ENCODE data around the gene GPR155. TPM values are rescaled to one million over a fixed set of nuclear protein-coding genes. Genes with fewer than 3 reads are reported as not detected.

The GPR155 gene, protein sequence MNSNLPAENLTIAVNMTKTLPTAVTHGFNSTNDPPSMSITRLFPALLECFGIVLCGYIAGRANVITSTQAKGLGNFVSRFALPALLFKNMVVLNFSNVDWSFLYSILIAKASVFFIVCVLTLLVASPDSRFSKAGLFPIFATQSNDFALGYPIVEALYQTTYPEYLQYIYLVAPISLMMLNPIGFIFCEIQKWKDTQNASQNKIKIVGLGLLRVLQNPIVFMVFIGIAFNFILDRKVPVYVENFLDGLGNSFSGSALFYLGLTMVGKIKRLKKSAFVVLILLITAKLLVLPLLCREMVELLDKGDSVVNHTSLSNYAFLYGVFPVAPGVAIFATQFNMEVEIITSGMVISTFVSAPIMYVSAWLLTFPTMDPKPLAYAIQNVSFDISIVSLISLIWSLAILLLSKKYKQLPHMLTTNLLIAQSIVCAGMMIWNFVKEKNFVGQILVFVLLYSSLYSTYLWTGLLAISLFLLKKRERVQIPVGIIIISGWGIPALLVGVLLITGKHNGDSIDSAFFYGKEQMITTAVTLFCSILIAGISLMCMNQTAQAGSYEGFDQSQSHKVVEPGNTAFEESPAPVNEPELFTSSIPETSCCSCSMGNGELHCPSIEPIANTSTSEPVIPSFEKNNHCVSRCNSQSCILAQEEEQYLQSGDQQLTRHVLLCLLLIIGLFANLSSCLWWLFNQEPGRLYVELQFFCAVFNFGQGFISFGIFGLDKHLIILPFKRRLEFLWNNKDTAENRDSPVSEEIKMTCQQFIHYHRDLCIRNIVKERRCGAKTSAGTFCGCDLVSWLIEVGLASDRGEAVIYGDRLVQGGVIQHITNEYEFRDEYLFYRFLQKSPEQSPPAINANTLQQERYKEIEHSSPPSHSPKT
- total RNA-seq = 0.74 and 1.4 TPM in 2 replicates
- long read RNA-seq = 0 reads

DNA sequence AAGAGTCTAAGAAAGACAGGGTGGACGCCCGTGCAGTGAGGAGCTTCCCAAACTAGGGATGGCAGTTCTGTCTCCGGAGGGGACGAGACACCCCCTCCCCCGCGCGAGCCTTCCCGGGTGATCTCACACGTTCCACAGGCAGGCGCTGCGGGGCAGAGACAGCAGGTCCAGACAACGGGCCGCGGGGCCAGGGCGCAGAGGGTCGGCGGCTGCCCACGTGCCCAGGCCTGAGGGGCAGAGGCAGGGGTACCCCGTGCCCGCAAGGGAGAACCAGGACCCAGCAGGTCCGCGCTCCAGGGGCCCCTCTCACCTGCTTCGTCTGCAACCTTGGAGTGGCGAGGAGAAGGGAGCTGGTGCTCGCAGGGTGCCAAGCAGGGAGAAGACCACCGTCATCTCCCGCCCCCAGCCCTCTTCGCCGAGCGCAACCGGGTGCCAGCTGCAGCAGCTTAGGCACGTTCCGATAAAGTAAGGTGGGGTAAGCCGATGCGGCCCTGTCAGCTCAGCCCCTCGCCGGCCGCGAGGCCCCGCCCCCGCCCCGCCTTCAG lies at the start of gene GPR155:
TSS of gene GPR155 (minus strand) at position 467 of the 545 bp plus-strand sequence. CDS start 5,073 bp downstream, outside the sequence.
- Mint-ChIP-seq H3K9me3 (ENCODE audit: low read depth) (peaks cover 3% of the 10 kb centered on the region), H3K36me3 (ENCODE audit: insufficient read depth) (no peaks in the 10 kb centered on the region), H3K27ac (peak within 1 kb of the TSS; percentile 95), H3K4me3 (ENCODE audit: low read depth) (peak within 1 kb of the TSS; percentile 87), H3K4me1 (ENCODE audit: low read depth) (peaks cover 4% of the 10 kb centered on the region), H3K27me3 (peaks cover 32% of the 10 kb centered on the region)
- peak; percentile 35 for DNase-seq (ENCODE audit: low spot score, unreplicated experiment)
- TF ChIP-seq, protein P1, sequence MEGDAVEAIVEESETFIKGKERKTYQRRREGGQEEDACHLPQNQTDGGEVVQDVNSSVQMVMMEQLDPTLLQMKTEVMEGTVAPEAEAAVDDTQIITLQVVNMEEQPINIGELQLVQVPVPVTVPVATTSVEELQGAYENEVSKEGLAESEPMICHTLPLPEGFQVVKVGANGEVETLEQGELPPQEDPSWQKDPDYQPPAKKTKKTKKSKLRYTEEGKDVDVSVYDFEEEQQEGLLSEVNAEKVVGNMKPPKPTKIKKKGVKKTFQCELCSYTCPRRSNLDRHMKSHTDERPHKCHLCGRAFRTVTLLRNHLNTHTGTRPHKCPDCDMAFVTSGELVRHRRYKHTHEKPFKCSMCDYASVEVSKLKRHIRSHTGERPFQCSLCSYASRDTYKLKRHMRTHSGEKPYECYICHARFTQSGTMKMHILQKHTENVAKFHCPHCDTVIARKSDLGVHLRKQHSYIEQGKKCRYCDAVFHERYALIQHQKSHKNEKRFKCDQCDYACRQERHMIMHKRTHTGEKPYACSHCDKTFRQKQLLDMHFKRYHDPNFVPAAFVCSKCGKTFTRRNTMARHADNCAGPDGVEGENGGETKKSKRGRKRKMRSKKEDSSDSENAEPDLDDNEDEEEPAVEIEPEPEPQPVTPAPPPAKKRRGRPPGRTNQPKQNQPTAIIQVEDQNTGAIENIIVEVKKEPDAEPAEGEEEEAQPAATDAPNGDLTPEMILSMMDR (IDR thresholded peaks at IDR 0.05; ENCODE audit: unreplicated experiment) = no peak

DNA sequence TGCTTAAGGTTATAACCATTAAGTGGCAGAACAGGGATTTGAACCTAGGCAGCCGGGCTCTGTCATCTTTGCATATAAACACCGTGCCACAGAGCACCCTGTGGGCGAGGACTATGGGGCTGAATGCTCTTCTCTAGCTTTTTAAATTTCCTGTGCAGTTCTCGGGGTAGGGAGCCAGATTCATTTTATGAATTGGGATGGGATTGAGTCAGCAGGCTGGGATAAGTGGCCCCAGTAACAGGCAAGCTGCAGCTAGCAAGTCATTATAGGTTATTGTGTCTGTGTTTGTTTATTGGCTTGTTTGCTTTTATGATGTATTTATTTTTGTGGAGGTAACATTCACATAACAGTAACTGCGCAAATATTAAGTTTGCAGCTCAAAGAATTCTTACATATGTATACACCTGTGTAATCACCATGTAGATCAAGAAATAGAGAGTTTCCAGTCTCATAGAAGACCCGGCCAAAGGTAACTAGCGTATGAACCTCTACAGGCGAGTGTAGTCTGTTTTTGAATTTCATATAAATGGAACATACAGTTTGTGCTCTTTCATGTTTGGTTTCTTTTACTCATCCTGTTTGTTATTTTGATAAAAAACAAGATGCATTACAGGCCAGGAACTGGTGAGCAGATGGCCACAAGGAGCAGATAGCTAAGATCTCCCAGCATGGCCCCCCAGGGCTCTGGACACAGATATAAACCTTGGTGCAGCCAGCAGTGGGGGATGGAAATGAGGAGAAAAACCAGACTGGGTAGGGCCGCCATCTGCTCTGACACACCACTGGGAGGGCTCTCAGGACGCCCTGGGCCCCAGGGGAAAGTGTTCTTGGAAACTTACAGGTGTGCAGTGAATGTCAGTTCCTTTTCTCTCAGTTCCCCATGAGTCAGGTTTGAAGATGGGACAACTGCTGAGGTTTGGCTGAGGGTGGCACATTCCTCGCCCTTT lies 49.2 kb upstream of the GPR155 start:
- Mint-ChIP-seq H3K36me3 (ENCODE audit: insufficient read depth) (no peaks in the 10 kb centered on the region), H3K27ac (no peak overlapping the region), H3K9me3 (ENCODE audit: low read depth) (no peaks in the 10 kb centered on the region), H3K27me3 (no peaks in the 10 kb centered on the region), H3K4me3 (ENCODE audit: low read depth) (no peak overlapping the region), H3K4me1 (ENCODE audit: low read depth) (peaks cover 1% of the 10 kb centered on the region)
- TF ChIP-seq, protein P1 (IDR thresholded peaks at IDR 0.05; ENCODE audit: unreplicated experiment) = no peak
- no peak for DNase-seq (ENCODE audit: low spot score, unreplicated experiment)

DNA sequence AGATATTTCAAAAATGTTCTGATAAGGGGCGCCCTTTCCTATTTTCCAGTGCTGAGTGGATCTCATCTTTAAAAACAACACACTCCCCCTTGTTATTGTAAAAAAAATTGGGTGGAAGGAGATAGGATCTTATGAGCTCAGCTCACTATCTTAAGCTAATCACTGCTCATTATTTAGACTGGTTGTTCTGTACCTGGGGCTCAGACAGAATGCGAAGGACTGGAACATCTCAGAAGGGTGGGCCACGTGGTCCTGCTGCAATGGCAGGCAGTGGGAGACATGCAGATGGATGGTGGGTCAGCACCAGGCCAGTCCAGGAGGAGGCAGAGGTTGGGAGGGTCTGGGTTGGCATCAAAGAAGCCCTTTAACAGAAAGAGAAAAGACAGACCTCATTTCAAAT lies 48.3 kb upstream of the GPR155 start:
- Mint-ChIP-seq H3K27me3 (no peaks in the 10 kb centered on the region), H3K27ac (no peak overlapping the region), H3K4me1 (ENCODE audit: low read depth) (peaks cover 1% of the 10 kb centered on the region), H3K9me3 (ENCODE audit: low read depth) (no peaks in the 10 kb centered on the region), H3K4me3 (ENCODE audit: low read depth) (no peak overlapping the region), H3K36me3 (ENCODE audit: insufficient read depth) (no peaks in the 10 kb centered on the region)
- DNase-seq (ENCODE audit: low spot score, unreplicated experiment) = no peak
- TF ChIP-seq, protein P1 (IDR thresholded peaks at IDR 0.05; ENCODE audit: unreplicated experiment) = no peak

DNA sequence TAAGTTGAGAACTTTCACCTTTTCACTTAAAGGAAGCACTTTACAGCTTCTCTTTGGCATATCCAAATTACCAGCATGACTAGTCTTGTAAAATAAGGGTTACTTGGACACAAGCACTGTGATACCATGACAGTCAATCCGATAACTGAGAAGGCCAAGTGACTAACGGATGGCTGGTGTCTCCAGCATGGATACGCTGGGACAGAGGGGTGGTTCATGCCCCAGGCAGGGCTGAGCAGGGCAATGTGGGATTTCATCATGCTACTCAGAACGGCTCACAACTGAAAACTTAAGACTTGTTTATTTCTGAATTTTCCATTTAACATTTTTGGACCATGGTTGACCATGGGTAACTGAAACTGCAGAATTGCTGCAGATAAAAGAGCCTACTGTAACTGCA lies 43.1 kb upstream of the GPR155 start:
- TF ChIP-seq, protein P1 (IDR thresholded peaks at IDR 0.05; ENCODE audit: unreplicated experiment) = no peak
- Mint-ChIP-seq H3K4me3 (ENCODE audit: low read depth) (no peak overlapping the region), H3K4me1 (ENCODE audit: low read depth) (peaks cover 1% of the 10 kb centered on the region), H3K9me3 (ENCODE audit: low read depth) (peaks cover 12% of the 10 kb centered on the region), H3K27ac (no peak overlapping the region), H3K27me3 (peaks cover 5% of the 10 kb centered on the region), H3K36me3 (ENCODE audit: insufficient read depth) (no peaks in the 10 kb centered on the region)
- DNase-seq (ENCODE audit: low spot score, unreplicated experiment) = no peak

Data from progenitor cell of endocrine pancreas (in vitro differentiated cells).